B cell (primary cell): ENCODE results near the gene MYOM1. TPM values are rescaled to one million over a fixed set of nuclear protein-coding genes. Genes with fewer than 3 reads are reported as not detected.
"Not testable (repeated sequence)": the region's sequence is repeated elsewhere in the genome, so short reads cannot be mapped to it uniquely, and the experiment has no call there.

Experiments
- ATAC-seq: fragments of 200-7000 bp; cut with Tn5 transposase; one replicate; pipeline ENCODE4 v1.10.0; 2021; ENCODE audit warnings: low read depth, mild to moderate bottlenecking, moderate number of reproducible peaks, moderate library complexity
- CTCF ChIA-PET: fragments of 350-600 bp; sonication (Branson Sonifier 250); formaldehyde crosslinking; loops from one replicate; lab custom pipeline; 2021; ENCODE audit warnings: antibody characterized with exemption, inconsistent platforms; lab: Charles Lee
- POLR2A ChIA-PET: fragments of 350-600 bp; sonication (Branson Sonifier 250); formaldehyde crosslinking; loops from one replicate; lab custom pipeline; 2021; ENCODE audit warnings: antibody characterized with exemption; lab: Charles Lee
- DNase-seq: peaks from one replicate; pipeline ENCODE4 v3.0.0; 2013
- H2AFZ ChIP-seq: 2 replicates; pipeline ENCODE4 v1.6.1; 2012; ENCODE audit warnings: mild to moderate bottlenecking, low read depth, low read length; ENCODE audit not compliant: insufficient read depth, poor library complexity, severe bottlenecking
- H3K27ac ChIP-seq, 2 donors: 1 replicate in 1 of 2; 2 replicates in 1 of 2; pipeline ENCODE4 v1.5.1; 2012 to 2013; ENCODE audit warnings: low read length in 2 of 2, mild to moderate bottlenecking in 2 of 2, moderate library complexity in 1 of 2
- H3K27me3 ChIP-seq, 4 experiments: fragments of 200-600 bp in 1 of 4; sonication (generic) in 1 of 4; replicated peaks in 1 of 4; 1 replicate in 2 of 4; 2 replicates in 2 of 4; pipeline versions ENCODE4 v1.6.1 to v1.7.0; 2013 to 2016; ENCODE audit warnings: low read length in 3 of 4, mild to moderate bottlenecking in 2 of 4, mixed read lengths in 1 of 4, moderate library complexity in 1 of 4; ENCODE audit not compliant: insufficient read depth in 4 of 4, control insufficient read depth in 3 of 4; ENCODE audit errors: control extremely low read depth in 1 of 4
- H3K36me3 ChIP-seq, 2 experiments: replicated peaks in 1 of 2; 1 replicate in 1 of 2; 2 replicates in 1 of 2; pipeline versions ENCODE4 v1.6.1 to v1.7.1; 2013; ENCODE audit warnings: low read length in 1 of 2; ENCODE audit not compliant: insufficient read depth in 2 of 2, control insufficient read depth in 1 of 2; ENCODE audit errors: control extremely low read depth in 1 of 2, extremely low read depth in 1 of 2
- H3K4me1 ChIP-seq, 2 donors: fragments of 200-600 bp in 1 of 2; sonication (generic) in 1 of 2; 1 replicate in 1 of 2; 2 replicates in 1 of 2; pipeline versions ENCODE4 v1.5.1 to v1.6.1; 2013 to 2017; ENCODE audit warnings: low read length in 2 of 2; ENCODE audit not compliant: control insufficient read depth in 2 of 2, insufficient read depth in 2 of 2
- H3K4me2 ChIP-seq: replicated peaks from 2 replicates; pipeline ENCODE3; 2012; ENCODE audit warnings: mild to moderate bottlenecking, low read depth, low read length; ENCODE audit not compliant: poor library complexity, severe bottlenecking
- H3K4me3 ChIP-seq, 5 experiments: fragments of 200-600 bp in 1 of 5; sonication (generic) in 1 of 5; 1 replicate in 3 of 5; 2 replicates in 2 of 5; pipeline versions ENCODE4 v1.5.1 to v1.7.0; 2011 to 2016; ENCODE audit warnings: low read length in 4 of 5, mild to moderate bottlenecking in 4 of 5, low read depth in 2 of 5, control low read depth in 1 of 5, moderate library complexity in 1 of 5; ENCODE audit not compliant: insufficient read depth in 1 of 5; ENCODE audit errors: control extremely low read depth in 1 of 5, extremely low read depth in 1 of 5
- H3K79me2 ChIP-seq: fragments of 200-600 bp; sonication (generic); one replicate; pipeline ENCODE4 v1.6.0; 2016; ENCODE audit warnings: low read length; ENCODE audit not compliant: control insufficient read depth, insufficient read depth
- H3K9ac ChIP-seq: fragments of 200-600 bp; sonication (generic); 2 replicates; pipeline ENCODE4 v1.6.1; 2017; ENCODE audit warnings: mild to moderate bottlenecking, low read length, moderate library complexity
- H3K9me3 ChIP-seq, 3 donors: one replicate each; pipeline versions ENCODE4 v1.6.1 to v1.7.1; 2013; ENCODE audit warnings: low read length in 2 of 3; ENCODE audit not compliant: control insufficient read depth in 2 of 3, insufficient read depth in 1 of 3; ENCODE audit errors: control extremely low read depth in 1 of 3
- H4K20me1 ChIP-seq: 2 replicates; pipeline ENCODE4 v1.6.0; 2012; ENCODE audit warnings: mild to moderate bottlenecking, low read length; ENCODE audit not compliant: insufficient read depth, control insufficient read depth, poor library complexity, severe bottlenecking
- H3K27ac Mint-ChIP-seq: one replicate; pipeline ENCODE4 v1.8.0; 2021; ENCODE audit warnings: mixed read lengths
- H3K27me3 Mint-ChIP-seq: one replicate; pipeline ENCODE4 v1.8.0; 2021; ENCODE audit warnings: mixed read lengths
- H3K4me1 Mint-ChIP-seq: one replicate; pipeline ENCODE4 v1.8.0; 2021; ENCODE audit warnings: mixed read lengths
- H3K4me3 Mint-ChIP-seq: one replicate; pipeline ENCODE4 v1.8.0; 2021; ENCODE audit warnings: mixed read lengths
- H3K9me3 Mint-ChIP-seq: one replicate; pipeline ENCODE4 v1.8.0; 2022; ENCODE audit warnings: mixed read lengths; ENCODE audit not compliant: insufficient read depth
- CTCF ChIP-seq: fragments of 200-600 bp; IDR thresholded peaks from one replicate; pipeline ENCODE4 v1.8.0; 2022; ENCODE audit warnings: antibody characterized with exemption, mild to moderate bottlenecking
- EZH2 ChIP-seq: IDR thresholded peaks from 2 replicates; pipeline ENCODE4 v1.6.1; 2012; ENCODE audit warnings: borderline replicate concordance, low read depth, mild to moderate bottlenecking, moderate library complexity, low read length; ENCODE audit not compliant: insufficient read depth, poor library complexity, severe bottlenecking
- WGBS: methylation state at CpG from one replicate; pipeline ENCODE4 v1.1.5; 2013; ENCODE audit warnings: missing lambda C conversion rate; ENCODE audit not compliant: insufficient coverage; 5-methylcytosine and 5-hydroxymethylcytosine counted together
- intact Hi-C: fragments of 100-400 bp; cut with micrococcal nuclease; formaldehyde crosslinking; loops from one replicate; pipeline ENCODE4 v1.10.0; 2022
- polyA plus RNA-seq: library from polyadenylated mRNA; depleted of rRNA; stranded (reverse); fragments of >200 nt; gene quantifications from 2 replicates; pipeline ENCODE4 v1.2.3, GENCODE V29; 2012
- total RNA-seq, 2 donors: library from RNA; stranded (reverse); fragments of 120-200 nt in 1 of 2; gene quantifications; 1 replicate in 1 of 2; 2 replicates in 1 of 2; pipeline versions ENCODE4 v1.2.3 to v1.2.4, GENCODE V29; 2013 to 2022

The MYOM1 gene
- total and polyA plus RNA-seq, 2 donors (not counting 1 experiment from before 2014, with no cell fraction given): 1.5 to 12.8 TPM

- Histone ChIP-seq H4K20me1 (no peaks in the 10 kb centered on the region), H3K27ac (no peak overlapping the region), H3K27me3 (no peaks in the 10 kb centered on the region), H3K9ac (no peak overlapping the region), H3K9me3 (no peaks in the 10 kb centered on the region), H2AFZ (no peak overlapping the region), H3K4me2 (no peak overlapping the region), H3K36me3 (no peaks in the 10 kb centered on the region), H3K79me2 (no peaks in the 10 kb centered on the region), H3K4me1 (no peaks in the 10 kb centered on the region), H3K4me3 (no peak overlapping the region)
- ChIA-PET CTCF (interaction anchor here (2.1 to 4.9 kb wide), 2 partner anchors 12 to 81 kb away, joined by 5 to 35 read pairs; no protein-coding TSS in a partner anchor), POLR2A (no interaction called here)
- H3K4me1 Mint-ChIP-seq: no peaks in the 10 kb centered on the region
- DNase-seq (no peak), ATAC-seq (no peak)
- TF ChIP-seq EZH2: no peak
- no peak for TF ChIP-seq CTCF
- H3K27me3 Mint-ChIP-seq: no peaks in the 10 kb centered on the region
- intact Hi-C loops: no loop called here
- H3K9me3 Mint-ChIP-seq: no peaks in the 10 kb centered on the region
- no peak overlapping the region for H3K27ac Mint-ChIP-seq
- no peak overlapping the region for H3K4me3 Mint-ChIP-seq
- WGBS: 81% methylated on average over 6 of the region's 9 CpGs
Measured at GRCh38 chr18:3075491-3075890, 144.3 kb downstream of the MYOM1 start.

- POLR2A ChIA-PET: no interaction called here
- no peak for ATAC-seq
- Histone ChIP-seq H3K79me2 (no peaks in the 10 kb centered on the region), H3K27me3 (no peaks in the 10 kb centered on the region), H3K4me3 (no peak overlapping the region), H2AFZ (no peak overlapping the region), H3K27ac (no peak overlapping the region), H4K20me1 (no peaks in the 10 kb centered on the region), H3K9ac (no peak overlapping the region), H3K36me3 (no peaks in the 10 kb centered on the region), H3K4me1 (no peaks in the 10 kb centered on the region), H3K9me3 (no peaks in the 10 kb centered on the region), H3K4me2 (no peak overlapping the region)
- CTCF ChIA-PET: interaction anchor here (0.7 to 4.9 kb wide), 3 partner anchors 11 to 172 kb away, joined by 3 to 35 read pairs (median 4); no protein-coding TSS in a partner anchor
- H3K9me3 Mint-ChIP-seq: no peaks in the 10 kb centered on the region
- no peak for TF ChIP-seq EZH2
- no peak for TF ChIP-seq CTCF
- DNase-seq: no peak
- no peaks in the 10 kb centered on the region for H3K4me1 Mint-ChIP-seq
- H3K4me3 Mint-ChIP-seq: no peak overlapping the region
- intact Hi-C loops: no loop called here
- H3K27me3 Mint-ChIP-seq: no peaks in the 10 kb centered on the region
- no peak overlapping the region for H3K27ac Mint-ChIP-seq
Measured at GRCh38 chr18:3074087-3074486, 145.7 kb downstream of the MYOM1 start.

- H3K4me1 ChIP-seq, H3K4me3 ChIP-seq, H3K27ac Mint-ChIP-seq, H3K4me2 ChIP-seq, H3K9me3 ChIP-seq, H4K20me1 ChIP-seq, H3K4me3 Mint-ChIP-seq, H3K4me1 Mint-ChIP-seq, intact Hi-C loops, H2AFZ ChIP-seq, H3K79me2 ChIP-seq, ATAC-seq, H3K9me3 Mint-ChIP-seq, H3K36me3 ChIP-seq, H3K27me3 Mint-ChIP-seq, H3K27me3 ChIP-seq, POLR2A ChIA-PET, H3K9ac ChIP-seq, DNase-seq, H3K27ac ChIP-seq: not testable (repeated sequence)
- CTCF ChIA-PET: interaction anchor here (0.8 to 4.9 kb wide), 2 partner anchors 10 to 54 kb away, joined by 3 to 35 read pairs; no protein-coding TSS in a partner anchor
- 100% methylated on average over 3 of the region's 3 CpGs for WGBS
Measured at GRCh38 chr18:3073353-3073752, 146.4 kb downstream of the MYOM1 start.
